ENCODE results near the gene RPL22.

The RPL22 gene

GRCh38 chr1:6171548-6172124 is 27.8 kb downstream of the RPL22 start:
- DNase-seq, result no peak

DNA sequence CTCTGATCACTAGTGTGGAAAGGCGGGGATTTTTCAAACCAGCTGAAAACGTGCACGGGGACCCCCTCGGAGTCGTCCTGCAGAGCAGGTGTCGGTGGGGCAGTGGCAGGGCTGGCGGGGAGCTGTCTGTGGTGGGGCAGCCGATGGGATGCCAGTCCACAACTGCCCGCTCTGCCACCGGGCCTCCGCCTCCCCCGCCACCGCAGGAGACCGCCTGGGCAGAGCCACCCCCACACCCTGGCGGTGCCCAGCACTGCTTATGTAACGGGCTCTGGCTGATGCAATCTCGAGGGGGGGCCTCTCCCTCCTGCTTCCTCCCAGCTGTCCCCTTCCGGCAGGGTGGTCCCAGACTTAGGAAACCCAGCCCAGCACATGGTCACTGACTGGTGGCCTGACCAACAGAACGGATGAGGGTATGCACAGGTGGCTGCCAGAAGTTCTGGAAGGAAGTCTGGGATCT is 28.6 kb downstream of the RPL22 start:
- no peak for DNase-seq

DNA sequence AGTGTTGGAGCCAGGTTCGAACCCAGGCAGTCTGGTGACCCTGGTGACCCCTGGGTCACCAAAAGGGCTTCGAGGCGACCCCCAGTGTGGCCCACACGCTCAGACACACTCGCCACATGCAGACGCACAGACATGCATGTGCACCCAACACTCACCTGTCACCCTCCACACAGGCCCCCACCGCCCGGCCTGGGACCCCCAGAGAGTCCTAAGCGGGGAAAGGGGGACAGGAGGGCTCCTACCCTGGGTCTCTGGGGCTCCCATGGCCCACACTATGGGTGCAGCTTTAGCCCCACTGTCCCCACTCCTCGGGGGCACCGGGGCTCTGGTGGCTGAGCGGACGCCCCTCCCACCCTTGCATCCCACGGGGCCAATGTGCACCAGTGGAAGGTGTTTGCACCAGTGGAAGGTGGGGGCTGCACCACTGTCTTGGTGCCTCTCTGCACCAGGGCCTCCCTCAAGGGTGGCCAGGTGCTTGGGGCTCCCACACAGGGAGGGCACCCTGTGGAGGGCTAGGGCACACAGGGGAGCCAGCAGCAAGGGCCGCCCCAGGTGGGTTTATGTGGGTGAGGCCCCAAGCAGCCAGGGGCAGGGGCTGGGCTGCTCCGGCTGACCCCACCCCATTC is 29.2 kb downstream of the RPL22 start:
- no peak for DNase-seq

GRCh38 chr1:6168947-6169586 is 30.3 kb downstream of the RPL22 start:
- no peak for DNase-seq

GRCh38 chr1:6167391-6168303 is 31.7 kb downstream of the RPL22 start:
- no peak for DNase-seq

DNA sequence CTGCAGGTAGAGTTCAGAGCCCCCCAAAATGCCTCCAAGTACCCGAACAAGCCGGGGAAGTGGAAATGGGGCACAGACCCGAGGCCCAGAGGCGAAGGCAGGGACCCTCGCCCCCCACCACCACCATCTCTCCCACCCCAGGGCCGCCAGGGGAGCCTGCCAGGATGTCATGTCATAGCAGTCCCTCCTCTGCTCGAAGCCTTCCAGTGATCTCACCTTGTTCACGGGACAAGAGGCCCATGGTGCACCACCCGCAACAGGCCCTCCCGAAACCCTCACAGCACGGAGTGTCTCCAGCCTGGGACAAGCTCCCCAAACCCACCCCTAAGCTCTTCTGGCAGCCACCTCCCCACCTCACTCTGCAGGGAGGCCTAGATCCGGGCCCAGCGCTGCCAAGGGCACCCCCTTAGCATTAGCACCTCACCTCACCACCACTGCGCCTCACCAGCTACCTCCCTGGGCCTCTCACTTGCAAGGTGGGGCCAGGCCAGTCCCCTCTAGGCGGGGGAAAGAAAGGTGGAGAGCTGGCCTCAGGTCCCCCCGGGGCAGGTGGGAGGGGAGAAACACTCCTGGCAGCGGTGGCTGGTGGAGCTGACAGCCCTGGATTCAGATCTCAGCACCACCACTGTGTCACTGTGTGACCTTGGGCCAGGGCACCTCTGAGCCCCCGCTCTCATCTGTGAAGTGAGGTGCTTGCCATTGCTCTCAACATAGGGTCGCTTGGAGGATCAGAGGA is 32.6 kb downstream of the RPL22 start:
- no peak for DNase-seq

- DNase-seq, result no peak
Observed at GRCh38 chr1:6166221-6166620, 33.2 kb downstream of the RPL22 start.

GRCh38 chr1:6165441-6165985 is 33.9 kb downstream of the RPL22 start:
- no peak for DNase-seq

- no peak for DNase-seq
Observed at GRCh38 chr1:6165027-6165426, 34.4 kb downstream of the RPL22 start.

DNA sequence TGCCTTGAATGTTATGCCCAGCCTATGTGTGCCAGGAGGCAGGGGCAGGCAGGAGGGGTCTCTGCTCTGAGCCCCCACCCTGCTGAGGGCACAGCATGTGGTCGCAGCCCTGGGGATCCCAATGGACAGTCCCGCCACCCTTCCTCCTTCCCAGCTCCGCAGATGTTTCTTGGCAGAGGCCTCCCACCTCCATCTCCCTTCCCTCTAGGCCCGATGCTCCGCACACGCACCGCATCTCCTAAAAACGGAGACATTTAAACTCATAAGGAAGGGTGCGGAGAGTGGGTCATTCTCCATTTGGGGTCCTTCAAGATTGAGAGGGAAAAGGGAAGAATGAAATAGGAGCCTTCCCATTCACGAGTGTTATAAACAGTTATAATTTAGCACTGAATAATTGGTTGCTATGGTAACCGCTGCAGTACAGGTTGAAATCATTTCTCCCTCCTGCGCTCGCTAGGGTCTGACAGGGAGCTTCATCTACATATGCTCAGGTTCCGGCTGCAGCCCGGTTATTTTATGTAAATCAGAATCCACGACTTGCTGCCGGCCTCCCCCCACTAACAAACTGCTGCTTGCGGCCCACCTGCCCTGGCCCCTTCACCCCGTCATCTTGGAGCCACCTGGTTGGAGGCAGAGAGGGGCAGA is 35.3 kb downstream of the RPL22 start:
- no peak for DNase-seq

- no peak for DNase-seq
Observed at GRCh38 chr1:6163191-6163972, 36.0 kb downstream of the RPL22 start.

DNA sequence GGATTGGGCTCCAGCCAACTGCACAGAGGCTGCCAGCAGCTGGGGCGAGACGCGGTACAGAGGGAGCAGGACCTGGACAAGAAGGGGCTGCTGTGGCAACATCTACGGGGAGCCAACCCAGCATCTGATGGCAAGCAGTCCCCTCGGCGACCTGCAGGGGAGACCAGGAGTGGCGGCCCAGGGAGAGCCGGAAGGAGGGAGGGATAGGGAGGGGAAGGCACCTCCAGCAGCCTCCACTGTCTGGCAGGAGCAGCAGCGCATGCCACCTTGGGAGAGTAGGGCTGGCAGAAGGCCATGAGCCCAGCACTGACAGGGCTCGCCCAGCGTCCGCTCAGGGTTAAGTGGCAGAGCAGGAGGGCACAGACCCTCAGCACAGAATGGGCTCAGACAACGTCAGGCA is 36.6 kb downstream of the RPL22 start:
- no peak for DNase-seq

- DNase-seq, result no peak
Observed at GRCh38 chr1:6162341-6162740, 37.1 kb downstream of the RPL22 start.

GRCh38 chr1:6158181-6158580 is 41.2 kb downstream of the RPL22 start:
- no peak for DNase-seq

DNA sequence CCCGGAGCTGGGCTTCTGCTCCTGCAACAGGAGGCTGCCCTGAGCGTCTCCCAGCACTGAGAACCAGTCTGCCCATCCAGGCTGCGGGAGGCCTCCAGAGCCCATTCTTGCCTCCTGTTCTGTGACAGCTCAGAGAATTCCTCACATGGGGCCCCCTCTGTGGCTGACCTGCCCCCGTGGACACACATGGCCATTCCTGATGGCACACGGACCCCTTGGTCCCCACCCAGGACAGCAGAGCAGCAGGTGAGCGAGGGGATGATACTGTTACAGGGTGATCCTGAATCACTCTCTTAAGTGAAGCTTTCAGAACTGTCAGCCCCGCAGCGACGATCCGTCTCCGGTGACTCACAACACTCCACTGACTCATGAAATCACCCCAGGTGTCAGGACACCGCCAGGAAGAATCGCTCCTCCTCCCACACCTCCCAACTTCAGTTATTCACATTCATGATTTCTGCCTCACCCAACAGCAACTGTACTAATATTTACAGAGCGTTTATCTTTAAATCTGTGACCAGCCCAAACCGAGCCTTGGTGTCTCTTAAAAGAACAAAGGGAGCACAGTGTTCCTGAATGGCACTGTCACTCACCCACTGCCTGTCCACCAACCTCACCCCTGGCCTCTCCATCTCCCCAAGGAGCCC is 41.7 kb downstream of the RPL22 start:
- DNase-seq, result no peak

- DNase-seq, result no peak
Observed at GRCh38 chr1:6157132-6157527, 42.3 kb downstream of the RPL22 start.

DNA sequence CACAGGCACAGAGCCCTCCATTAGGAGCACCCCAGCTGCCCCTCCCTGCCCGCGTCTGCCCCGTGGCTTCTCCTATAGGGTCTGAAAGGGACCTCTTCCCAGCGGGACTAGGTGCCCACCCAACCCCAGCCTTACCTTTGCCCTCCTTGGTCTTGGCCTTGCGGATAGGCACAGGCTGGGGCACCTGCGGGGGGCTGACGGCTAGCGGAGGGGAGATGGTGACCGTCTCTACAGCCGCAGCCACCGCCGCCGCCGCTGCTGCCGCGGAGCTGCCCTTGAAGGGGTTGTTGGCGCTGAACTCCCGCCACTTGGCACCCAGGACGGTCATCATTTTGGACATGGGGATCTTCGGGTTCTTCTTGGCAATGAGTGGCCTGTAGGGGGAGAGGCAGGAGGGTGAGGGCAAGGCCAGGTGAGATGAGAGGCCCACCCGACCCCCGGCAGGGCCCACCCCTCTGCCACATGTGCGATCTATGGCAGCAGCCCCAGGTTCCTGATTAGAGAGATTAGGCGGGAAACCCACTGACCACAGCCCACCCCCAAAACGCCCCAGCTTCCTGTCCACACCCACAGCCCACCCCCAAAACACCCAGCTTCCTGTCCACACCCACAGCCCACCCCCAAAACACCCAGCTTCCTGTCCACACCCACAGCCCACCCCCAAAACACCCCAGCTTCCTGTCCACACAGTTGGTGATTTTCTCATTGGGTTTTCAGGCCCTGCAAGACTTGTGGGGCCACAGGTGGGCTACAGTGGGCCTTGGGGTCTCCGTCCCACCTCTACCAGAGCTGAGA is 44.7 kb downstream of the RPL22 start:
- no peak for DNase-seq

- DNase-seq, result no peak
Observed at GRCh38 chr1:6152882-6153281, 46.5 kb downstream of the RPL22 start.

DNA sequence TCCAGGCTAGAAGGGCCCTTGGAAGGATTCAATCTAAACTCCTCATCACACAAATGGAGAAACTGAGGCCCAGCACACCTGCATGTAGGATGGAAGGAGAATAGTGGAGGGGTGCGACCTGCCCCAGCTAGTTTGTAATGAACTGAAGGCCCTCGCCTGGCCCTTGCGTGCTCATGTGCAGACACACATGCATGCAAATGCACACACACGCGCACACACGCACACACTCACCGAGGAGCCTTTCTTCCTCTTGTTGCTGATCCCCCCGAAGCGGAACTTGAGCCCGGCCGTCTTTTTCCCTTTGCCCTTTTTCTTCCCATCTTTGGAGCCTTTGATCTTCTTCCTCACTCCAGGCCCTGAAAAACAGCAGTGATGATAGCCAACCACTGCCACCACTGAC is 47.2 kb downstream of the RPL22 start:
- no peak for DNase-seq
